Colonic mucosa (tissue), 4 donors: ENCODE data around the gene GBP6. TPM values are rescaled to one million over a fixed set of nuclear protein-coding genes. Genes with fewer than 3 reads are reported as not detected.

ENCODE experiments used
- DNase-seq: peaks from one replicate; pipeline ENCODE4 v3.0.0-alpha.2; 2020
- H3K27ac ChIP-seq: fragments of 200-600 bp; one replicate; pipeline ENCODE4 v1.8.0; 2021
- H3K27me3 ChIP-seq: fragments of 200-600 bp; one replicate; pipeline ENCODE4 v1.8.0; 2021
- H3K36me3 ChIP-seq: fragments of 200-600 bp; one replicate; pipeline ENCODE4 v1.8.0; 2021
- H3K4me1 ChIP-seq: fragments of 200-600 bp; one replicate; pipeline ENCODE4 v1.8.0; 2021; ENCODE audit warnings: mild to moderate bottlenecking
- H3K4me3 ChIP-seq: fragments of 200-600 bp; one replicate; pipeline ENCODE4 v1.8.0; 2021
- H3K9ac ChIP-seq, 2 donors: one replicate each; pipeline ENCODE4 v1.7.0; 2013; ENCODE audit warnings: control low read depth in 2 of 2, low read depth in 2 of 2, low read length in 2 of 2
- H3K9me3 ChIP-seq: fragments of 200-600 bp; one replicate; pipeline ENCODE4 v1.8.0; 2021
- intact Hi-C: fragments of 100-400 bp; cut with DNase I; formaldehyde crosslinking; loops from one replicate; pipeline ENCODE4 v1.14.1; 2022
- total RNA-seq, 2 donors: library from RNA; stranded (reverse); fragmentation: NEBNext Ultra II Directional in 1 of 2; extraction: Animal tissue kit (Norgen Biotek cat#: 25700) in 1 of 2; gene quantifications; one replicate each; pipeline ENCODE4 v1.2.1, GENCODE V29; 2021
- TF ChIP-seq, protein P1 (sequence below): fragments of 200-600 bp; IDR thresholded peaks from one replicate; pipeline ENCODE4 v1.8.0; 2022; ENCODE audit warnings: antibody characterized with exemption, mild to moderate bottlenecking
- donor health status: healthy.
- donor health status: DM: no; HTN: no; CAD: no.
- donor health status: DM: no; HTN: no; CAD: no.

GBP6 gene
- total RNA-seq, 2 donors from 2014 or later = not detected

DNA sequence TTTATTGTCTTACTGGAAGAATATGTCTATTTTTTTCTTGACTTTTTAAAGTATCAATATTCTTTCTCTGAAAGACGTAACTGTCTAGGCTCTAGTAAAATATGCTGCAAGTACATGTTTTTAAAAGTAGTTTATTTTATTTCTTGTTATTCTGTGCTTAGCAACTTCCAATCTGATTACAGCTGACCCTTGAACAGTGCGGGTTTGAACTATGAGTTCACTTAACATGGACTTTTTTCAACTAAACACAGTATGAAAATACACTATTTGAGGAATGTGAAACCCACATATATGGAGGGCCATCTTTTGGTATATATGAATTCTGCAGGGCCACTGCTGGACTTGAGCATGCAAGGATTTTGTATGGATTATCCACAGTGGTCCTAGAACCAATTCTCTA is 26.8 kb downstream of the GBP6 start:
- Histone ChIP-seq H3K4me1 (no peaks in the 10 kb centered on the region), H3K36me3 (no peaks in the 10 kb centered on the region), H3K27me3 (no peaks in the 10 kb centered on the region), H3K9me3 (no peaks in the 10 kb centered on the region), H3K4me3 (no peak overlapping the region), H3K27ac (no peak overlapping the region), H3K9ac (no peak overlapping the region)
- intact Hi-C loops = no loop called here
- TF ChIP-seq, protein P1, sequence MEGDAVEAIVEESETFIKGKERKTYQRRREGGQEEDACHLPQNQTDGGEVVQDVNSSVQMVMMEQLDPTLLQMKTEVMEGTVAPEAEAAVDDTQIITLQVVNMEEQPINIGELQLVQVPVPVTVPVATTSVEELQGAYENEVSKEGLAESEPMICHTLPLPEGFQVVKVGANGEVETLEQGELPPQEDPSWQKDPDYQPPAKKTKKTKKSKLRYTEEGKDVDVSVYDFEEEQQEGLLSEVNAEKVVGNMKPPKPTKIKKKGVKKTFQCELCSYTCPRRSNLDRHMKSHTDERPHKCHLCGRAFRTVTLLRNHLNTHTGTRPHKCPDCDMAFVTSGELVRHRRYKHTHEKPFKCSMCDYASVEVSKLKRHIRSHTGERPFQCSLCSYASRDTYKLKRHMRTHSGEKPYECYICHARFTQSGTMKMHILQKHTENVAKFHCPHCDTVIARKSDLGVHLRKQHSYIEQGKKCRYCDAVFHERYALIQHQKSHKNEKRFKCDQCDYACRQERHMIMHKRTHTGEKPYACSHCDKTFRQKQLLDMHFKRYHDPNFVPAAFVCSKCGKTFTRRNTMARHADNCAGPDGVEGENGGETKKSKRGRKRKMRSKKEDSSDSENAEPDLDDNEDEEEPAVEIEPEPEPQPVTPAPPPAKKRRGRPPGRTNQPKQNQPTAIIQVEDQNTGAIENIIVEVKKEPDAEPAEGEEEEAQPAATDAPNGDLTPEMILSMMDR = no peak
- DNase-seq = no peak

- no peaks in the 10 kb centered on the region for H3K9me3 ChIP-seq
- no peaks in the 10 kb centered on the region for H3K27me3 ChIP-seq
- no peak overlapping the region for H3K9ac ChIP-seq
- DNase-seq = no peak
- H3K4me1 ChIP-seq = no peaks in the 10 kb centered on the region
- TF ChIP-seq, protein P1 = no peak
- H3K27ac ChIP-seq = no peak overlapping the region
- no peaks in the 10 kb centered on the region for H3K36me3 ChIP-seq
- no peak overlapping the region for H3K4me3 ChIP-seq
- intact Hi-C loops = no loop called here
Measured at GRCh38 chr1:89391686-89392085, 27.8 kb downstream of the GBP6 start.

DNA sequence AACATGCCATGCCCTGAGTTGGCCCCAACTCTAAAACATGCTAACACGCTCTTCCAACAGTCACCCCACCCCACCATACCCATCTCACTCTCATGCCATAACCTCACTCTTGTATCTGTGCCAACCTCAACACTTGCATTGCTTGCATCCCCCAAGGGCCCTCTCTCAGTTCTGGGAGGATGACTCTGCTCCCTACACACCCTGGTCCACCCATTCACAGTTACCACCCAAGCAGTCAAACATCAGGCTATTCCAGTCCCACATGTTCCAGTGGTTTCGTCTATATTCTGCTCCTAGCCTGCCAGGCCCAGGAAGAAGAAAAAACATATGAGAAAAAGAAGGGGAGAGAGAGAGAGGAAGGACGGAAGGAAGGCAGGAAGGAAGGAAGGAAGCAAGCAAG is 31.0 kb downstream of the GBP6 start:
- Histone ChIP-seq H3K4me3 (no peak overlapping the region), H3K9me3 (no peaks in the 10 kb centered on the region), H3K27me3 (no peaks in the 10 kb centered on the region), H3K27ac (no peak overlapping the region), H3K4me1 (no peaks in the 10 kb centered on the region), H3K36me3 (no peaks in the 10 kb centered on the region), H3K9ac (no peak overlapping the region)
- no peak for DNase-seq
- TF ChIP-seq, protein P1 = no peak
- intact Hi-C loops = no loop called here

DNA sequence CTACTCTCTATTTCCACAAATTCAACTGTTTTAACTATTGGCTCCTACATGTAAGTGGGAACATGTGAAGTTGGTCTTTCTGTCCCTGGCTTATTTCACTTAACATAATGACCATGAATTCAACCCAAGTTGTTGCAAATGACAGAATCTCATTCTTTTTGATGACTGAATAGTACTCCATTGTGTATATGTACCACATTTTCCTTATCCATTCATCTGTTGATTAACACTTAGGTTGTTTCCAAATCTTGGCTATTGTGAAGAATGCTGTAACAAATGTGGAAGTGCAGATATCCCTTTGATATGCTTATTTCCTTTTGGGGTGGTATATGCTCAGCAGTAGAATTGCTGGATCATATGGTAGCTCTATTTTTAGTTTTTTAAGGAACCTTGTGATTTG is 33.0 kb downstream of the GBP6 start:
- no peaks in the 10 kb centered on the region for H3K36me3 ChIP-seq
- H3K27me3 ChIP-seq = no peaks in the 10 kb centered on the region
- H3K4me1 ChIP-seq = no peaks in the 10 kb centered on the region
- no peak overlapping the region for H3K27ac ChIP-seq
- H3K9ac ChIP-seq = no peak overlapping the region
- TF ChIP-seq, protein P1 = no peak
- H3K9me3 ChIP-seq = no peaks in the 10 kb centered on the region
- no peak for DNase-seq
- no peak overlapping the region for H3K4me3 ChIP-seq
- intact Hi-C loops = no loop called here

DNA sequence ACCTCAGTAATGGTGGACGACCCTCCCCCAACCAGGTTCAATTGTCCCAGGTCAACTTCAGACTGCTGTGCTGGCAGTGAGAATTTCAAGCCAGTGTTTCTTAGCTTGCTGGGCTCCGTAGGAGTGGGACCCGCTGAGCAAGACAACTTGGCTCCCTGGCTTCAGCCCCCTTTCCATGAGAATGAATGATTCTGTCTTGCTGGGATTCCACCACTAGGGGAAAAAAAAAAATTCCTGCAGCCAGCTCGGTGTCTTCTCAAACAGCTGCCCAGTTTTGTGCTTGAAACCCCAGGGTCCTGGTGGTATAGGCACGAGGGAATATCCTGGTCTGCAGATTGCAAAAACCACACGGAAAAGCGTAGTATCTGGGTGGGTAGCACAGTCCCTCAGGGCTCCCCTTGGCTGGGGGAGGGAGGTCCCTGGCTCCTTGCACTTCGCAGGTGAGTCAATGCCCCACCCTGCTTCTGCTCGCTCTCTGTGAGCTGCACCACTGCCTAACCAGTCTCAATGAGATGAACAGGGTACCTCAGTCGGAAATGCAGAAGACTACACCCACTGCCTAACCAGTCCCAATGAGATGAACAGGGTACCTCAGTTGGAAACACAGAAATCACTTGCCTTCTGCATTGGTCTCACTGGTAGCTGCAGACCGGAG is 41.5 kb downstream of the GBP6 start:
- DNase-seq = no peak
- intact Hi-C loops = no loop called here
- H3K9ac ChIP-seq = no peak overlapping the region
- H3K36me3 ChIP-seq = no peaks in the 10 kb centered on the region
- no peak overlapping the region for H3K27ac ChIP-seq
- H3K27me3 ChIP-seq = no peaks in the 10 kb centered on the region
- H3K9me3 ChIP-seq = no peaks in the 10 kb centered on the region
- TF ChIP-seq, protein P1 = no peak
- no peaks in the 10 kb centered on the region for H3K4me1 ChIP-seq
- no peak overlapping the region for H3K4me3 ChIP-seq
